SK-N-SH treated with all-trans-retinoic acid at 6 μM for 48 hours (cell line): ENCODE measurements around the gene NDRG4.

Experiments used
- ATAC-seq: fragments of 200-7000 bp; cut with Tn5 transposase; 3 replicates; pipeline ENCODE4 v1.9.1; 2020; ENCODE audit warnings: mild to moderate bottlenecking, moderate library complexity
- ARNTL ChIP-seq: fragments of 450-650 bp; formaldehyde crosslinking; IDR thresholded peaks from 2 replicates; pipeline ENCODE4 v1.5.0; 2020; ENCODE audit warnings: low read depth, mild to moderate bottlenecking, moderate library complexity, borderline replicate concordance
- CSDC2 ChIP-seq: fragments of 250-450 bp; sonication (Bioruptor Pico); IDR thresholded peaks from 2 replicates; pipeline ENCODE4 v1.5.0; 2020; ENCODE audit warnings: mild to moderate bottlenecking, moderate library complexity
- ESRRG ChIP-seq: fragments of 250-450 bp; sonication (Bioruptor Pico); IDR thresholded peaks from 2 replicates; pipeline ENCODE4 v1.6.1; 2021; ENCODE audit warnings: mild to moderate bottlenecking
- GLIS3 ChIP-seq: fragments of 250-450 bp; sonication (Bioruptor Pico); IDR thresholded peaks from 2 replicates; pipeline ENCODE4 v1.5.0; 2020; ENCODE audit warnings: mild to moderate bottlenecking, moderate library complexity
- ISL1 ChIP-seq: fragments of 250-450 bp; sonication (Bioruptor Pico); IDR thresholded peaks from 2 replicates; pipeline ENCODE4 v2.1.2; 2022; ENCODE audit warnings: mild to moderate bottlenecking, moderate library complexity
- OSR1 ChIP-seq: fragments of 250-450 bp; sonication (Bioruptor Pico); IDR thresholded peaks from 2 replicates; pipeline ENCODE4 v1.8.0; 2022; ENCODE audit warnings: moderate library complexity, mild to moderate bottlenecking, inconsistent platforms
- RARB ChIP-seq: fragments of 250-450 bp; sonication (Bioruptor Pico); IDR thresholded peaks from 2 replicates; pipeline ENCODE4 v1.8.0; 2021; ENCODE audit warnings: mild to moderate bottlenecking, moderate library complexity
- SNAI2 ChIP-seq: fragments of 250-450 bp; sonication (Bioruptor Pico); IDR thresholded peaks from 2 replicates; pipeline ENCODE4 v1.5.0; 2020; ENCODE audit warnings: mild to moderate bottlenecking, moderate library complexity
- TCF4 ChIP-seq: fragments of 250-450 bp; sonication (Bioruptor Pico); IDR thresholded peaks from 2 replicates; pipeline ENCODE4 v1.8.0; 2021; ENCODE audit warnings: mild to moderate bottlenecking, moderate library complexity, borderline replicate concordance
- TOX ChIP-seq: fragments of 250-450 bp; sonication (Bioruptor Pico); IDR thresholded peaks from 2 replicates; pipeline ENCODE4 v1.8.0; 2021; ENCODE audit warnings: mild to moderate bottlenecking, moderate library complexity, borderline replicate concordance
- ZC3H10 ChIP-seq: fragments of 250-450 bp; sonication (Bioruptor Pico); IDR thresholded peaks from 2 replicates; pipeline ENCODE4 v1.5.1; 2021; ENCODE audit warnings: mild to moderate bottlenecking, moderate library complexity
- ZFP30 ChIP-seq: fragments of 450-650 bp; formaldehyde crosslinking; IDR thresholded peaks from 2 replicates; pipeline ENCODE4 v1.5.0; 2022; ENCODE audit warnings: mild to moderate bottlenecking, moderate library complexity
- ZNF565 ChIP-seq: fragments of 450-650 bp; formaldehyde crosslinking; conservative IDR thresholded peaks from 2 replicates; pipeline ENCODE4 v1.5.0; 2020; ENCODE audit warnings: low read depth, mild to moderate bottlenecking, moderate library complexity
- ZNF70 ChIP-seq: fragments of 450-650 bp; formaldehyde crosslinking; IDR thresholded peaks from 2 replicates; pipeline ENCODE4 v1.5.0; 2020; ENCODE audit warnings: mild to moderate bottlenecking, moderate library complexity
- ZNF8 ChIP-seq: fragments of 450-650 bp; formaldehyde crosslinking; IDR thresholded peaks from 2 replicates; pipeline ENCODE4 v1.5.0; 2020; ENCODE audit warnings: mild to moderate bottlenecking, moderate library complexity
- TF ChIP-seq, protein P1 (sequence below): fragments of 250-450 bp; sonication (Bioruptor Pico); IDR thresholded peaks from 2 replicates; pipeline ENCODE4 v1.5.1; 2021; ENCODE audit warnings: mild to moderate bottlenecking, moderate library complexity
- TF ChIP-seq, protein P2 (sequence below): fragments of 250-450 bp; sonication (Bioruptor Pico); IDR thresholded peaks from 2 replicates; pipeline ENCODE4 v1.5.1; 2020; ENCODE audit warnings: low read depth, mild to moderate bottlenecking, moderate library complexity
- TF ChIP-seq, protein P3 (sequence below): fragments of 250-450 bp; sonication (Bioruptor Pico); IDR thresholded peaks from 2 replicates; pipeline ENCODE4 v1.8.0; 2020; ENCODE audit warnings: mild to moderate bottlenecking, moderate library complexity, borderline replicate concordance
- TF ChIP-seq, protein P4 (sequence below): fragments of 250-450 bp; sonication (Bioruptor Pico); IDR thresholded peaks from 2 replicates; pipeline ENCODE4 v1.8.0; 2021; ENCODE audit warnings: low read depth, mild to moderate bottlenecking, moderate library complexity, borderline replicate concordance
- TF ChIP-seq, protein P5 (sequence below): fragments of 250-450 bp; sonication (Bioruptor Pico); IDR thresholded peaks from 2 replicates; pipeline ENCODE4 v1.5.0; 2020; ENCODE audit warnings: mild to moderate bottlenecking, moderate library complexity

The NDRG4 gene

DNA sequence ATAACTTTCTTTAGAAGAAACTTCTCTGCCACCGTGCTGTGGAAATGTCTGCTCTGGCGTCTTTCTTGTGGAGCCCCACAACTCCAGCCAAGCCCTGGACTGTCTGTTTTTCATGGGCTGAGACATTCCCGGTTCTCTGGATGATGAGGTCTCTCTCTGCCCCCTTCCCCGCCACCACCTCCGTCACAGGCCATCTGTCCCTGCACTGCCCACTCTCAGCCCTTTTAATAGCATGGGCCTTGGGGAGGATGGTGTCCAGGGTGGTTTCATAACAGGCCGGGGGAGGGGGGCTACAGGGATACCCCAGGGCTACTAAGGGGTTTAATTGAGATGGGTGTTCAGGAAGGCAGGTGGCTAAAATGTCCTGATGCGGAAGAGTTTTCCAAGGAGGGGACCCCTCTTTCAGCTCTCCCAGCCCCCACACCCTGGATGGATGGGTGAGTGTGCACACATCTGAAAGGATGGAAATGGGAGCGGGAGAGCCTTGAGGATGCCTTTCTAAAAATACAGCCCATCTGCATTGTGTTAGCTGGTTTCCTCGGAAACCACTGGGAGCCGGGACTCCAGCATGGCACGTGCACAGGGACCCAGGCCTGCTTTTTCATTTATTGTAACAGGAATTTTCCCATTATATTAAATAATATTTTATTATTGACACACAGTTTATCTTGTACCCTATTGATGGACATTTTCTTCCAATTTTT is 14.6 kb upstream of the NDRG4 start:
- TF ChIP-seq, protein P1, sequence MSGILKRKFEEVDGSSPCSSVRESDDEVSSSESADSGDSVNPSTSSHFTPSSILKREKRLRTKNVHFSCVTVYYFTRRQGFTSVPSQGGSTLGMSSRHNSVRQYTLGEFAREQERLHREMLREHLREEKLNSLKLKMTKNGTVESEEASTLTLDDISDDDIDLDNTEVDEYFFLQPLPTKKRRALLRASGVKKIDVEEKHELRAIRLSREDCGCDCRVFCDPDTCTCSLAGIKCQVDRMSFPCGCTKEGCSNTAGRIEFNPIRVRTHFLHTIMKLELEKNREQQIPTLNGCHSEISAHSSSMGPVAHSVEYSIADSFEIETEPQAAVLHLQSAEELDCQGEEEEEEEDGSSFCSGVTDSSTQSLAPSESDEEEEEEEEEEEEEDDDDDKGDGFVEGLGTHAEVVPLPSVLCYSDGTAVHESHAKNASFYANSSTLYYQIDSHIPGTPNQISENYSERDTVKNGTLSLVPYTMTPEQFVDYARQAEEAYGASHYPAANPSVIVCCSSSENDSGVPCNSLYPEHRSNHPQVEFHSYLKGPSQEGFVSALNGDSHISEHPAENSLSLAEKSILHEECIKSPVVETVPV (CRISPR knock-in tag) = no peak
- no peak for TF ChIP-seq ARNTL (CRISPR knock-in tag)
- TF ChIP-seq, protein P2, sequence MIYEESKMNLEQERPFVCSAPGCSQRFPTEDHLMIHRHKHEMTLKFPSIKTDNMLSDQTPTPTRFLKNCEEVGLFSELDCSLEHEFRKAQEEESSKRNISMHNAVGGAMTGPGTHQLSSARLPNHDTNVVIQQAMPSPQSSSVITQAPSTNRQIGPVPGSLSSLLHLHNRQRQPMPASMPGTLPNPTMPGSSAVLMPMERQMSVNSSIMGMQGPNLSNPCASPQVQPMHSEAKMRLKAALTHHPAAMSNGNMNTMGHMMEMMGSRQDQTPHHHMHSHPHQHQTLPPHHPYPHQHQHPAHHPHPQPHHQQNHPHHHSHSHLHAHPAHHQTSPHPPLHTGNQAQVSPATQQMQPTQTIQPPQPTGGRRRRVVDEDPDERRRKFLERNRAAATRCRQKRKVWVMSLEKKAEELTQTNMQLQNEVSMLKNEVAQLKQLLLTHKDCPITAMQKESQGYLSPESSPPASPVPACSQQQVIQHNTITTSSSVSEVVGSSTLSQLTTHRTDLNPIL (CRISPR knock-in tag) = no peak
- no peak for TF ChIP-seq ZFP30 (CRISPR knock-in tag)
- TF ChIP-seq ZNF565 (CRISPR knock-in tag) = no peak
- no peak for TF ChIP-seq SNAI2 (CRISPR knock-in tag)
- TF ChIP-seq ZC3H10 (CRISPR knock-in tag) = no peak
- TF ChIP-seq OSR1 (CRISPR knock-in tag) = no peak
- TF ChIP-seq ISL1 (CRISPR knock-in tag) = no peak
- peak; percentile 49; the same call in 2 of the 3 replicates for ATAC-seq

DNA sequence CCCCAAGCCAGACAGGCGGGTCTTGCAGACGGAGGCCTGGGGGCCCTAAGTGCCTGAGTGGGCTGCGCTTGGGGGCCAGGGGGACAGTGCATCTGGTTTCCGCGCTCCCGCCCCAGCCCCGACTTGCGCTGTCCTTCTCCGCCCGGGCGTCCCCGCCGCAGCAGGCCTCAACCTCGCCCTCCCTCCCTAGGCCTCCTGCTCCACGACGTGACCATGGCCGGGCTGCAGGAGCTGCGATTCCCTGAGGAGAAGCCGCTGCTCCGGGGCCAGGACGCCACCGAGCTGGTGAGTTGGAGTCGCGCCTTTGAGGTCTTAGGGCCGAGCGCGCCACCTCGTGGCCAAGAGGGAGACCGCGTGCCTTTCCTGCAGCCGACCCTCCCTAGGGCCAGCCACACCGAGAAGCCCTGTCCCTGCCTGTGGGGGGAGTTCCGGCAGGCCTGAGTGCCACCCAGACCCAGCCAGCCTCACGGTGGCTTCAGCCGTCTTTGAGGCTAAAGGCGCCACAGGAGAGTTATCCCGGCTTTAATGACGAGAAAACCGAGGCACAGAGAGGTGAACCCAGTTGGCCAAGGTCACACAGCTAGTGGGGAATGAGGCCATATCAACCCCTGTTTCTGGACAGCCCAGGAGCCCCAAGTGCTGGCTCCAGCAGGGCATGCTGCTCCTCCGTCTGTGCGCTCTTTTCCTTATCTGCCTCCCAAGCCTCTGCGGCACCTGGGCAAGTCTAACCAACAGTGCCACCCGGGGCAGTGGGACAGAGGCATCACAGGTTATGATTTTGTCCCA is 12.2 kb upstream of the NDRG4 start:
- no peak for TF ChIP-seq RARB (CRISPR knock-in tag)
- no peak for TF ChIP-seq TOX (CRISPR knock-in tag)
- no peak for TF ChIP-seq ZNF70 (CRISPR knock-in tag)
- TF ChIP-seq OSR1 (CRISPR knock-in tag) = no peak
- no peak for TF ChIP-seq ISL1 (CRISPR knock-in tag)
- no peak for TF ChIP-seq ZNF565 (CRISPR knock-in tag)
- no peak for TF ChIP-seq SNAI2 (CRISPR knock-in tag)
- TF ChIP-seq ZNF8 (CRISPR knock-in tag) = no peak
- TF ChIP-seq ZFP30 (CRISPR knock-in tag) = no peak
- TF ChIP-seq, protein P3, sequence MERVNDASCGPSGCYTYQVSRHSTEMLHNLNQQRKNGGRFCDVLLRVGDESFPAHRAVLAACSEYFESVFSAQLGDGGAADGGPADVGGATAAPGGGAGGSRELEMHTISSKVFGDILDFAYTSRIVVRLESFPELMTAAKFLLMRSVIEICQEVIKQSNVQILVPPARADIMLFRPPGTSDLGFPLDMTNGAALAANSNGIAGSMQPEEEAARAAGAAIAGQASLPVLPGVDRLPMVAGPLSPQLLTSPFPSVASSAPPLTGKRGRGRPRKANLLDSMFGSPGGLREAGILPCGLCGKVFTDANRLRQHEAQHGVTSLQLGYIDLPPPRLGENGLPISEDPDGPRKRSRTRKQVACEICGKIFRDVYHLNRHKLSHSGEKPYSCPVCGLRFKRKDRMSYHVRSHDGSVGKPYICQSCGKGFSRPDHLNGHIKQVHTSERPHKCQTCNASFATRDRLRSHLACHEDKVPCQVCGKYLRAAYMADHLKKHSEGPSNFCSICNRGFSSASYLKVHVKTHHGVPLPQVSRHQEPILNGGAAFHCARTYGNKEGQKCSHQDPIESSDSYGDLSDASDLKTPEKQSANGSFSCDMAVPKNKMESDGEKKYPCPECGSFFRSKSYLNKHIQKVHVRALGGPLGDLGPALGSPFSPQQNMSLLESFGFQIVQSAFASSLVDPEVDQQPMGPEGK (CRISPR knock-in tag) = no peak
- TF ChIP-seq, protein P1 (CRISPR knock-in tag) = no peak
- TF ChIP-seq TCF4 = no peak
- no peak for TF ChIP-seq GLIS3
- TF ChIP-seq, protein P4, sequence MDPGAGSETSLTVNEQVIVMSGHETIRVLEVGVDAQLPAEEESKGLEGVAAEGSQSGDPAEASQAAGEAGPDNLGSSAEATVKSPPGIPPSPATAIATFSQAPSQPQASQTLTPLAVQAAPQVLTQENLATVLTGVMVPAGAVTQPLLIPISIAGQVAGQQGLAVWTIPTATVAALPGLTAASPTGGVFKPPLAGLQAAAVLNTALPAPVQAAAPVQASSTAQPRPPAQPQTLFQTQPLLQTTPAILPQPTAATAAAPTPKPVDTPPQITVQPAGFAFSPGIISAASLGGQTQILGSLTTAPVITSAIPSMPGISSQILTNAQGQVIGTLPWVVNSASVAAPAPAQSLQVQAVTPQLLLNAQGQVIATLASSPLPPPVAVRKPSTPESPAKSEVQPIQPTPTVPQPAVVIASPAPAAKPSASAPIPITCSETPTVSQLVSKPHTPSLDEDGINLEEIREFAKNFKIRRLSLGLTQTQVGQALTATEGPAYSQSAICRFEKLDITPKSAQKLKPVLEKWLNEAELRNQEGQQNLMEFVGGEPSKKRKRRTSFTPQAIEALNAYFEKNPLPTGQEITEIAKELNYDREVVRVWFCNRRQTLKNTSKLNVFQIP = no peak
- no peak for TF ChIP-seq ESRRG (CRISPR knock-in tag)
- TF ChIP-seq CSDC2 (CRISPR knock-in tag) = no peak
- TF ChIP-seq, protein P5, sequence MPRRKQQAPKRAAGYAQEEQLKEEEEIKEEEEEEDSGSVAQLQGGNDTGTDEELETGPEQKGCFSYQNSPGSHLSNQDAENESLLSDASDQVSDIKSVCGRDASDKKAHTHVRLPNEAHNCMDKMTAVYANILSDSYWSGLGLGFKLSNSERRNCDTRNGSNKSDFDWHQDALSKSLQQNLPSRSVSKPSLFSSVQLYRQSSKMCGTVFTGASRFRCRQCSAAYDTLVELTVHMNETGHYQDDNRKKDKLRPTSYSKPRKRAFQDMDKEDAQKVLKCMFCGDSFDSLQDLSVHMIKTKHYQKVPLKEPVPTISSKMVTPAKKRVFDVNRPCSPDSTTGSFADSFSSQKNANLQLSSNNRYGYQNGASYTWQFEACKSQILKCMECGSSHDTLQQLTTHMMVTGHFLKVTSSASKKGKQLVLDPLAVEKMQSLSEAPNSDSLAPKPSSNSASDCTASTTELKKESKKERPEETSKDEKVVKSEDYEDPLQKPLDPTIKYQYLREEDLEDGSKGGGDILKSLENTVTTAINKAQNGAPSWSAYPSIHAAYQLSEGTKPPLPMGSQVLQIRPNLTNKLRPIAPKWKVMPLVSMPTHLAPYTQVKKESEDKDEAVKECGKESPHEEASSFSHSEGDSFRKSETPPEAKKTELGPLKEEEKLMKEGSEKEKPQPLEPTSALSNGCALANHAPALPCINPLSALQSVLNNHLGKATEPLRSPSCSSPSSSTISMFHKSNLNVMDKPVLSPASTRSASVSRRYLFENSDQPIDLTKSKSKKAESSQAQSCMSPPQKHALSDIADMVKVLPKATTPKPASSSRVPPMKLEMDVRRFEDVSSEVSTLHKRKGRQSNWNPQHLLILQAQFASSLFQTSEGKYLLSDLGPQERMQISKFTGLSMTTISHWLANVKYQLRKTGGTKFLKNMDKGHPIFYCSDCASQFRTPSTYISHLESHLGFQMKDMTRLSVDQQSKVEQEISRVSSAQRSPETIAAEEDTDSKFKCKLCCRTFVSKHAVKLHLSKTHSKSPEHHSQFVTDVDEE = no peak
- TF ChIP-seq, protein P2 (CRISPR knock-in tag) = no peak
- ATAC-seq = peak; percentile 94
